ENCODE measurements around the gene SPHKAP.

DNA sequence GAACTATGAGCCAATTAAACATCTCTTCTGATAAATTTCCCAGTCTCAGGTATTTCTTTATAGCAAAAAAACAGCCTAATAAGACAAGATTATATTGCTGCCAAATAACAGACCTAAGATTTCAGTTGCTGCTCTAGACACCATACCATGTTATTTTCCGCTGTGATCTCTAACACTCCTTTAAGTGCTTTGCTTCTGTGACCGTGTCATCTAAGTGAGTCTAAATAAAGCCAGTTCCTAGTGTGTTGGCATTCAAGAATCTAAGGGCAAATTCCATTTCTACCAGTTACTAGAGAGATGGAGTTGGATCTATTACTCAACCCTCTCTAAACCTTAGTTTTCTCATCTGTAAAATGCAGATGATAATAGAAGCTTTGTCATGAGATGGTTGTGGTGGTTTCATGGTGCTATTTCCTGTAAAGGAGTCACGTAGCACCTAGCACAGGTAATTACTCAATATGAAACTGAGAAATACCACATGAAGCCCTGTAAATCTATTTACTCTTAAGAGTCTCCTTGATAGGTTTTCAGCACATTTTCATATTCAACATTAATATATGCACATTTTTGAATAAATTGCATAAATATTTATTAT is 40.5 kb downstream of the SPHKAP start:
- TF ChIP-seq, protein P1, sequence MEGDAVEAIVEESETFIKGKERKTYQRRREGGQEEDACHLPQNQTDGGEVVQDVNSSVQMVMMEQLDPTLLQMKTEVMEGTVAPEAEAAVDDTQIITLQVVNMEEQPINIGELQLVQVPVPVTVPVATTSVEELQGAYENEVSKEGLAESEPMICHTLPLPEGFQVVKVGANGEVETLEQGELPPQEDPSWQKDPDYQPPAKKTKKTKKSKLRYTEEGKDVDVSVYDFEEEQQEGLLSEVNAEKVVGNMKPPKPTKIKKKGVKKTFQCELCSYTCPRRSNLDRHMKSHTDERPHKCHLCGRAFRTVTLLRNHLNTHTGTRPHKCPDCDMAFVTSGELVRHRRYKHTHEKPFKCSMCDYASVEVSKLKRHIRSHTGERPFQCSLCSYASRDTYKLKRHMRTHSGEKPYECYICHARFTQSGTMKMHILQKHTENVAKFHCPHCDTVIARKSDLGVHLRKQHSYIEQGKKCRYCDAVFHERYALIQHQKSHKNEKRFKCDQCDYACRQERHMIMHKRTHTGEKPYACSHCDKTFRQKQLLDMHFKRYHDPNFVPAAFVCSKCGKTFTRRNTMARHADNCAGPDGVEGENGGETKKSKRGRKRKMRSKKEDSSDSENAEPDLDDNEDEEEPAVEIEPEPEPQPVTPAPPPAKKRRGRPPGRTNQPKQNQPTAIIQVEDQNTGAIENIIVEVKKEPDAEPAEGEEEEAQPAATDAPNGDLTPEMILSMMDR (IDR thresholded peaks at IDR 0.05; ENCODE audit: low read depth, low read length): no peak
- no peak for TF ChIP-seq EZH2phosphoT487 (IDR thresholded peaks at IDR 0.05; ENCODE audit: low read depth)

Measured in OCI-LY3 (cell line).